T-helper 2 cell treated with Interferon-gamma antibody and Interleukin-4, amounts not matched to agents 5 μg/mL and 100 μg/mL, for 36 hours (primary cell): ENCODE measurements around the gene KRTAP9-2.
"Not testable (repeated sequence)": the region's sequence is repeated elsewhere in the genome, so short reads cannot be mapped to it uniquely, and the experiment has no call there.

Experiments
- DNase-seq: peaks from one replicate; pipeline ENCODE4 v3.0.0; 2021; ENCODE audit warnings: low spot score
- H3K27ac Mint-ChIP-seq: one replicate; pipeline ENCODE4 v1.8.0; 2021; ENCODE audit warnings: mild to moderate bottlenecking, mixed read lengths
- H3K27me3 Mint-ChIP-seq: one replicate; pipeline ENCODE4 v1.8.0; 2021; ENCODE audit warnings: low read depth, mixed read lengths
- H3K36me3 Mint-ChIP-seq: one replicate; pipeline ENCODE4 v1.8.0; 2021; ENCODE audit warnings: low read depth, mixed read lengths
- H3K4me1 Mint-ChIP-seq: one replicate; pipeline ENCODE4 v1.8.0; 2021; ENCODE audit warnings: low read depth, mixed read lengths
- H3K4me3 Mint-ChIP-seq: one replicate; pipeline ENCODE4 v1.8.0; 2022; ENCODE audit warnings: mild to moderate bottlenecking, moderate library complexity, mixed read lengths
- H3K9me3 Mint-ChIP-seq: one replicate; pipeline ENCODE4 v1.8.0; 2021; ENCODE audit warnings: mixed read lengths

Gene KRTAP9-2

GRCh38 chr17:41255381-41256290 is 29.2 kb downstream of the KRTAP9-2 start, which contains the start of gene KRTAP9-9:
Gene KRTAP9-9 (plus strand): TSS chr17:41255384.
- peaks cover 34% of the 10 kb centered on the region for H3K27me3 Mint-ChIP-seq
- H3K36me3 Mint-ChIP-seq, H3K4me3 Mint-ChIP-seq, H3K9me3 Mint-ChIP-seq, DNase-seq, H3K27ac Mint-ChIP-seq, H3K4me1 Mint-ChIP-seq: not testable (repeated sequence)

GRCh38 chr17:41256291-41256685 is 29.8 kb downstream of the KRTAP9-2 start:
- no peaks in the 10 kb centered on the region for H3K4me1 Mint-ChIP-seq
- no peaks in the 10 kb centered on the region for H3K9me3 Mint-ChIP-seq
- H3K36me3 Mint-ChIP-seq: no peaks in the 10 kb centered on the region
- H3K27ac Mint-ChIP-seq: no peak overlapping the region
- H3K27me3 Mint-ChIP-seq: peaks cover 40% of the 10 kb centered on the region
- no peak for DNase-seq
- H3K4me3 Mint-ChIP-seq: no peak overlapping the region

- H3K27ac Mint-ChIP-seq: no peak overlapping the region
- no peaks in the 10 kb centered on the region for H3K9me3 Mint-ChIP-seq
- no peak for DNase-seq
- peaks cover 36% of the 10 kb centered on the region for H3K27me3 Mint-ChIP-seq
- H3K4me3 Mint-ChIP-seq: no peak overlapping the region
- H3K36me3 Mint-ChIP-seq: no peaks in the 10 kb centered on the region
- H3K4me1 Mint-ChIP-seq: no peaks in the 10 kb centered on the region
Observed at GRCh38 chr17:41258406-41258805, 32.0 kb downstream of the KRTAP9-2 start.

GRCh38 chr17:41263212-41263611 is 36.8 kb downstream of the KRTAP9-2 start:
- H3K36me3 Mint-ChIP-seq: no peaks in the 10 kb centered on the region
- H3K27me3 Mint-ChIP-seq: peaks cover 31% of the 10 kb centered on the region
- DNase-seq: no peak
- H3K9me3 Mint-ChIP-seq: no peaks in the 10 kb centered on the region
- no peak overlapping the region for H3K27ac Mint-ChIP-seq
- no peaks in the 10 kb centered on the region for H3K4me1 Mint-ChIP-seq
- H3K4me3 Mint-ChIP-seq: no peak overlapping the region

GRCh38 chr17:41264599-41264998 is 38.2 kb downstream of the KRTAP9-2 start:
- peaks cover 26% of the 10 kb centered on the region for H3K27me3 Mint-ChIP-seq
- DNase-seq: no peak

GRCh38 chr17:41265078-41265477 is 38.6 kb downstream of the KRTAP9-2 start, which contains the start of gene KRTAP9-6:
Gene KRTAP9-6 (plus strand): TSS chr17:41265378. CDS start chr17:41265378, 0 bp downstream.
- Mint-ChIP-seq H3K36me3 (no peaks in the 10 kb centered on the region), H3K27me3 (peaks cover 23% of the 10 kb centered on the region), H3K27ac (no peak within 1 kb of the TSS), H3K9me3 (no peaks in the 10 kb centered on the region), H3K4me1 (no peaks in the 10 kb centered on the region), H3K4me3 (no peak within 1 kb of the TSS)
- no peak for DNase-seq

More at GRCh38 chr17:41264599-41264998, 38.2 kb downstream of the KRTAP9-2 start:
- Mint-ChIP-seq H3K4me1 (no peaks in the 10 kb centered on the region), H3K9me3 (no peaks in the 10 kb centered on the region), H3K27ac (no peak overlapping the region), H3K36me3 (no peaks in the 10 kb centered on the region), H3K4me3 (no peak overlapping the region)

- DNase-seq: no peak
- Mint-ChIP-seq H3K27ac (no peak overlapping the region), H3K36me3 (no peaks in the 10 kb centered on the region), H3K27me3 (peaks cover 5% of the 10 kb centered on the region), H3K4me3 (no peak overlapping the region), H3K9me3 (no peaks in the 10 kb centered on the region), H3K4me1 (no peaks in the 10 kb centered on the region)
Observed at GRCh38 chr17:41267711-41268110, 41.3 kb downstream of the KRTAP9-2 start.

GRCh38 chr17:41271323-41271722 is 44.9 kb downstream of the KRTAP9-2 start:
- H3K4me1 Mint-ChIP-seq, DNase-seq, H3K4me3 Mint-ChIP-seq, H3K9me3 Mint-ChIP-seq, H3K36me3 Mint-ChIP-seq, H3K27ac Mint-ChIP-seq, H3K27me3 Mint-ChIP-seq: not testable (repeated sequence)

GRCh38 chr17:41271858-41272257 is 45.4 kb downstream of the KRTAP9-2 start:
- DNase-seq: no peak
- Mint-ChIP-seq H3K9me3 (no peaks in the 10 kb centered on the region), H3K4me1 (no peaks in the 10 kb centered on the region), H3K27ac (no peak overlapping the region), H3K27me3 (peaks cover 5% of the 10 kb centered on the region), H3K36me3 (no peaks in the 10 kb centered on the region), H3K4me3 (no peak overlapping the region)

GRCh38 chr17:41275648-41276190 is 49.3 kb downstream of the KRTAP9-2 start, which contains the start of gene KRTAP9-7:
Gene KRTAP9-7 (plus strand): TSS chr17:41275698. CDS start chr17:41275698, 0 bp downstream.
- H3K4me3 Mint-ChIP-seq, H3K27me3 Mint-ChIP-seq, H3K27ac Mint-ChIP-seq, H3K9me3 Mint-ChIP-seq, H3K4me1 Mint-ChIP-seq, DNase-seq, H3K36me3 Mint-ChIP-seq: not testable (repeated sequence)
